Measurements from ENCODE around the gene PNPLA3.

PNPLA3 gene

GRCh38 chr22:43994416-43994815, 70.8 kb downstream of the PNPLA3 start:
- H3K27me3 Mint-ChIP-seq = no peaks in the 10 kb centered on the region
- peaks cover 97% of the 10 kb centered on the region for H3K36me3 Mint-ChIP-seq (ENCODE audit: low read depth)
- H3K4me1 Mint-ChIP-seq (ENCODE audit: low read depth) = peaks cover 35% of the 10 kb centered on the region
- no peak overlapping the region for H3K4me3 Mint-ChIP-seq
- H3K9me3 Mint-ChIP-seq = no peaks in the 10 kb centered on the region
- peak overlapping the region; percentile 96 for H3K27ac Mint-ChIP-seq
- no peak for DNase-seq

GRCh38 chr22:43995057-43995685, 71.6 kb downstream of the PNPLA3 start:
- DNase-seq = no peak
- Mint-ChIP-seq H3K4me1 (ENCODE audit: low read depth) (peaks cover 35% of the 10 kb centered on the region), H3K27me3 (no peaks in the 10 kb centered on the region), H3K4me3 (peak overlapping the region; percentile 88), H3K36me3 (ENCODE audit: low read depth) (peaks cover 92% of the 10 kb centered on the region), H3K27ac (peak overlapping the region; percentile 96), H3K9me3 (no peaks in the 10 kb centered on the region)

DNA sequence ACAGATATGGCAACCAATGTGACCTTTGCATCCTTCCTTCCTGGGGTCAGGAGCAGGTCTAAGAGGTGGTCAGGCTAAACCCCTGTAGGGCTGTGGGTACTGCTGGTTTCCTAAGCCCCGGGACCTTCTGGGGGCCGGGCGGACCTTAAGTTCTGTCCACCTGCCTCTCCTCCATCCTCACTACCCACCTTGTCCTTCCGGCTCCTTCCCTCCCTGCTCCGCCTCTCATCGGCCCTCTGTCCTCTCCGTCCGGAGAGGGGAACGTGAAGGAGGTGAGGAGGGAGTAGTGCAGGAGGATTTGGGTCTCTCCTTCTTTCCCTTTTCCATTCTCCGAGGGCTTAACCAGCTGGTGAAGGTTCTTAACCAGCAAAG, 72.2 kb downstream of the PNPLA3 start:
- H3K27me3 Mint-ChIP-seq = no peaks in the 10 kb centered on the region
- H3K9me3 Mint-ChIP-seq = no peaks in the 10 kb centered on the region
- peaks cover 91% of the 10 kb centered on the region for H3K36me3 Mint-ChIP-seq (ENCODE audit: low read depth)

GRCh38 chr22:43996170-43996980, 72.8 kb downstream of the PNPLA3 start:
- Mint-ChIP-seq H3K36me3 (ENCODE audit: low read depth) (peaks cover 91% of the 10 kb centered on the region), H3K27ac (peak overlapping the region; percentile 96), H3K4me3 (peak overlapping the region; percentile 88), H3K27me3 (no peaks in the 10 kb centered on the region), H3K4me1 (ENCODE audit: low read depth) (peaks cover 35% of the 10 kb centered on the region), H3K9me3 (no peaks in the 10 kb centered on the region)
- peak; percentile 81 for DNase-seq

More for the DNA sequence above, 72.2 kb downstream of the PNPLA3 start:
- H3K4me1 Mint-ChIP-seq (ENCODE audit: low read depth) = peaks cover 35% of the 10 kb centered on the region
- peak overlapping the region; percentile 88 for H3K4me3 Mint-ChIP-seq
- DNase-seq = no peak
- peak overlapping the region; percentile 96 for H3K27ac Mint-ChIP-seq

- no peak for DNase-seq
- H3K27ac Mint-ChIP-seq = peak overlapping the region; percentile 96
- H3K27me3 Mint-ChIP-seq = no peaks in the 10 kb centered on the region
- H3K4me1 Mint-ChIP-seq (ENCODE audit: low read depth) = peaks cover 35% of the 10 kb centered on the region
- H3K36me3 Mint-ChIP-seq (ENCODE audit: low read depth) = peaks cover 90% of the 10 kb centered on the region
- no peaks in the 10 kb centered on the region for H3K9me3 Mint-ChIP-seq
- H3K4me3 Mint-ChIP-seq = peak overlapping the region; percentile 88
These were observed 73.3 kb downstream of the PNPLA3 start for GRCh38 chr22:43996981-43997265.
